ENCODE results near the gene LEKR1. TPM values are rescaled to one million over a fixed set of nuclear protein-coding genes. Genes with fewer than 3 reads are reported as not detected.

LEKR1 gene
- polyA plus RNA-seq, 1 experiment, result 0.12 TPM

DNA sequence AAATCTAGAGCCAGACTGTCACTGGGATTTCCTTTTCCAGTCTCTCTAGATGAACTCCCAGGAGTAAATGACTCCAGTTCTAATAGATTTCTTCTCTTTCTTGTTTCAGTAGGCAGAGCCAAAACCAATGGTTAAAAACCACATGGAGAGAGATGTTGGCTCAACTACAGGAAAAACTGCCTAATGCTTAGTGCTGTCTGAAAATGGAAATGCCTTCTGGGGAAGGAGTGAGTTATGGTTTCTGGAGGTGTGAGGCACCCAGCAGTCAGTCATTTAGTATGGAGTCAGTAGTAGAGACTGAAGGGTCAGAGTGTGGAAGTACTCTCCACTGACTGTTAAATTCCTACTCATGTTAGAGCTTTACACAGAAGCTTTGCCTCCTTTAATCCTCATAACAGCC is 197.1 kb downstream of the LEKR1 start:
- POLR2A ChIA-PET, result no interaction called here
- CTCF ChIA-PET, result interaction anchor here (0.5 kb wide), 1 partner anchor 480 kb away, joined by 3 read pairs; no protein-coding TSS in a partner anchor
- DNase-seq (ENCODE audit: low read depth), result no peak
- TF ChIP-seq, protein P1, sequence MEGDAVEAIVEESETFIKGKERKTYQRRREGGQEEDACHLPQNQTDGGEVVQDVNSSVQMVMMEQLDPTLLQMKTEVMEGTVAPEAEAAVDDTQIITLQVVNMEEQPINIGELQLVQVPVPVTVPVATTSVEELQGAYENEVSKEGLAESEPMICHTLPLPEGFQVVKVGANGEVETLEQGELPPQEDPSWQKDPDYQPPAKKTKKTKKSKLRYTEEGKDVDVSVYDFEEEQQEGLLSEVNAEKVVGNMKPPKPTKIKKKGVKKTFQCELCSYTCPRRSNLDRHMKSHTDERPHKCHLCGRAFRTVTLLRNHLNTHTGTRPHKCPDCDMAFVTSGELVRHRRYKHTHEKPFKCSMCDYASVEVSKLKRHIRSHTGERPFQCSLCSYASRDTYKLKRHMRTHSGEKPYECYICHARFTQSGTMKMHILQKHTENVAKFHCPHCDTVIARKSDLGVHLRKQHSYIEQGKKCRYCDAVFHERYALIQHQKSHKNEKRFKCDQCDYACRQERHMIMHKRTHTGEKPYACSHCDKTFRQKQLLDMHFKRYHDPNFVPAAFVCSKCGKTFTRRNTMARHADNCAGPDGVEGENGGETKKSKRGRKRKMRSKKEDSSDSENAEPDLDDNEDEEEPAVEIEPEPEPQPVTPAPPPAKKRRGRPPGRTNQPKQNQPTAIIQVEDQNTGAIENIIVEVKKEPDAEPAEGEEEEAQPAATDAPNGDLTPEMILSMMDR (IDR thresholded peaks at IDR 0.05; ENCODE audit: insufficient read depth, low read depth, low read length), result no peak
- Histone ChIP-seq H3K27me3 (ENCODE audit: control insufficient read depth, insufficient read depth, low read length) (no peaks in the 10 kb centered on the region), H3K4me3 (ENCODE audit: low read depth, low read length) (no peak overlapping the region), H3K36me3 (ENCODE audit: control insufficient read depth, insufficient read depth, low read length) (no peaks in the 10 kb centered on the region)

DNA sequence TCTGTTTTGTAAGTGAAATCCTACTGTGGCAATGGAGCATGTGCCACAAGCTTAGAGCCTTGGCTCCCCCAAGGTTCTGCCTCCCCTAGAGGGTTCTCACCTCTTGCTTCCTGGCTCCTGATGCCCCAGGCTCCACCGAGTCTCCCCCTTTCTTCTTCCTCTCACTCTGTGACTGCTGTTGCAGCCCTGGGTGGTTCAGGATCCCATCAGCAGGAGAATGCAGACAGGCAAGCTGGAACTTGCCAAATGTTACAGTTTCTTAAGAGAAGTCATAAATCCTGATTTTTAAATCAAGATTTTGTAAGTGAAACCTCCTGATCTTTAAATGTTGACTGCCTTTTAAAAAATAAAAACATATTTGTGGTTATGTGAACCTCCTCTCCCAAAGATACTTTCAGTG is 199.9 kb downstream of the LEKR1 start:
- Histone ChIP-seq H3K27me3 (ENCODE audit: control insufficient read depth, insufficient read depth, low read length) (no peaks in the 10 kb centered on the region), H3K4me3 (ENCODE audit: low read depth, low read length) (no peak overlapping the region), H3K36me3 (ENCODE audit: control insufficient read depth, insufficient read depth, low read length) (no peaks in the 10 kb centered on the region)
- ChIA-PET POLR2A (interaction anchor here (0.6 kb wide), 1 partner anchor 1829 kb away, joined by 3 read pairs; no protein-coding TSS in a partner anchor), CTCF (interaction anchor here (0.6 kb wide), 1 partner anchor 866 kb away, joined by 5 read pairs; no protein-coding TSS in a partner anchor)
- TF ChIP-seq, protein P1 (IDR thresholded peaks at IDR 0.05; ENCODE audit: insufficient read depth, low read depth, low read length), result no peak
- no peak for DNase-seq (ENCODE audit: low read depth)

DNA sequence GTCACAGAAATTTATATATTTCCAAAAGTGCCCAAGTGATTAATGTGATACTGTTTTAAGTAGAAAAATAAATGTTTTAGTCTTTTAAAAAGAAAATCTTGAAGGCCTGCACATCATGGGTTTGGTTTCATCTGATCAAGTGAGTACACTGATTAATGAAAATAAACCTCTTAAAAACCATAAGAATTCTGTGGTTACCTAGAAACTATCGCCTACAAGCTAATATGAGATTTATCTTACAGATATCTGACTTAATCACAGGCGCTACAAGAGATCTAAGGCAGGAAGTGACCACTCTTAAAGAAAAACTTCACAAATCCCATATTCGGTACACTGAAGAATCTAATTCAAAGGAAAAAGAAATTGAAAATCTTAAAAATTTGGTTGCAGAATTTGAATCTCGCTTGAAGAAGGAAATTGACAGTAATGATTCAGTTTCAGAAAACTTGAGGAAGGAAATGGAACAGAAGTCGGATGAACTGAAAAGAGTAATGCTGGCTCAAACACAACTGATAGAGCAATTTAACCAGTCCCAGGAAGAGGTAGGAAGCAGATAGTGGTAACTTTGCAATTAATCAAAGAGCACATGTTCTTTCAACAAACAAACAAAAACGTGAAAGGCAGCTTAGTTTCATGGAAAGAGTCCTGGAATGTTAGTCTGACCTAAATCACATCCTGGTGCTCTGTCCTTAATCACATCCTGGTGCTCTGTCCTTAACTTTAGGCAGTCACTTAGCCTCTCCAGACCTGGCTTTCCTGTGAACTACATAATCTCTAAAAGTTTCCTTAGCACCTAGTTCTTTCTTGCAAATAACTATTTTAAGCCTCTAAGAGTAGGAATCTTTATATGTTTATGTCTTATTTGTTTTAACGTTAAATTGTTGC is 201.9 kb downstream of the LEKR1 start:
- H3K36me3 ChIP-seq (ENCODE audit: control insufficient read depth, insufficient read depth, low read length), result no peaks in the 10 kb centered on the region
- TF ChIP-seq, protein P1 (IDR thresholded peaks at IDR 0.05; ENCODE audit: insufficient read depth, low read depth, low read length), result no peak
- H3K4me3 ChIP-seq (ENCODE audit: low read depth, low read length), result no peak overlapping the region
- CTCF ChIA-PET, result interaction anchor here (0.6 kb wide), 1 partner anchor 55 kb away, joined by 4 read pairs; no protein-coding TSS in a partner anchor
- POLR2A ChIA-PET, result no interaction called here
- DNase-seq (ENCODE audit: low read depth), result no peak
- no peaks in the 10 kb centered on the region for H3K27me3 ChIP-seq (ENCODE audit: control insufficient read depth, insufficient read depth, low read length)

DNA sequence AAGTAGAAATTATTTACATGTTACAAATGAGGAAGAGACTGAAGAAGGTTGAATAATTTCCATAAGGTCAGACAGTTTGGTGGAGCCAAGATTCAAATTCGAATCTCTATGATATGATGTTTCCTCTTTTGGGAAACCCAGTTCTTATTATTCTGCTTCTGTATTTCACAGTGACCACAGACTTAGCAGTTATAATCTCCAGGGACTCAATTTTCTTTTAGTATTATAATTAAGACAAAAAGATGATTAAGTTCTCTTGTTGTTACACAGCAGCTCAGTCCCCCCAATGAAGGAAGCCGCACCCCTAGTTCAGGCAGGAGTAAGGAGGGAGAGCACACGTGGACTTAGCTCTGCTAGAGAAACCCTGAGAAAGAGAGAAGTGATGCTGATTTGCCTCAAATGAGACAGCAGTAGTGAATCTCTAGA is 203.2 kb downstream of the LEKR1 start:
- TF ChIP-seq, protein P1 (IDR thresholded peaks at IDR 0.05; ENCODE audit: insufficient read depth, low read depth, low read length), result no peak

DNA sequence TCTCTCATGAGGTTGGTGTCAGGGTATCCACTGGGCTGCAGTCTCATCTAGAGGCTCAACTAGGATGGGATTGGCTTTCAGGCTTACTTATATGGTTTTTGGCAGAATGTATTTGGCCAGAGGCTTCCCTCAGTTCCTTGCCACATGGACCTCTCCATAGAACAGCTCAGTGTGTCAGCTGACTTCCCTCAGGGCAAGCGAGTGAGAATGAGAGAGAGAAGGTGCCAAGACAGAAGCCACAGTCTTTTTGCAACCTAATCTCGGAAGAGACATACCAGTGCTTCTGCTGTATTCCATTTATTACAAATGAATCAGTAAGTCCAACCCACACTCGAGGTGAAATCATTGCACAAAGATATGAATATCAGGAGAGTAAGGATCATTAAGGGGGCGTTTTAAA is 204.6 kb downstream of the LEKR1 start:
- TF ChIP-seq, protein P1 (IDR thresholded peaks at IDR 0.05; ENCODE audit: insufficient read depth, low read depth, low read length), result no peak

More for the DNA sequence above, 203.2 kb downstream of the LEKR1 start:
- Histone ChIP-seq H3K36me3 (ENCODE audit: control insufficient read depth, insufficient read depth, low read length) (no peaks in the 10 kb centered on the region), H3K4me3 (ENCODE audit: low read depth, low read length) (no peak overlapping the region), H3K27me3 (ENCODE audit: control insufficient read depth, insufficient read depth, low read length) (no peaks in the 10 kb centered on the region)
- ChIA-PET CTCF (interaction anchor here (1.1 kb wide), 1 partner anchor 55 kb away, joined by 4 read pairs; no protein-coding TSS in a partner anchor), POLR2A (no interaction called here)
- no peak for DNase-seq (ENCODE audit: low read depth)

More for the DNA sequence above, 204.6 kb downstream of the LEKR1 start:
- POLR2A ChIA-PET, result no interaction called here
- DNase-seq (ENCODE audit: low read depth), result no peak
- CTCF ChIA-PET, result no interaction called here
- Histone ChIP-seq H3K27me3 (ENCODE audit: control insufficient read depth, insufficient read depth, low read length) (no peaks in the 10 kb centered on the region), H3K36me3 (ENCODE audit: control insufficient read depth, insufficient read depth, low read length) (no peaks in the 10 kb centered on the region), H3K4me3 (ENCODE audit: low read depth, low read length) (no peak overlapping the region)
